HG03045 (cell line): Measurements from ENCODE around the gene PIBF1.
"Not testable (repeated sequence)": the region's sequence is repeated elsewhere in the genome, so short reads cannot be mapped to it uniquely, and the experiment has no call there.

Source experiments
- ATAC-seq: cut with Tn5 transposase; IDR thresholded peaks from one replicate; pipeline ENCODE4 v1.9.1; 2021; ENCODE audit warnings: mild to moderate bottlenecking, moderate library complexity; ENCODE audit not compliant: unreplicated experiment

The PIBF1 gene

DNA sequence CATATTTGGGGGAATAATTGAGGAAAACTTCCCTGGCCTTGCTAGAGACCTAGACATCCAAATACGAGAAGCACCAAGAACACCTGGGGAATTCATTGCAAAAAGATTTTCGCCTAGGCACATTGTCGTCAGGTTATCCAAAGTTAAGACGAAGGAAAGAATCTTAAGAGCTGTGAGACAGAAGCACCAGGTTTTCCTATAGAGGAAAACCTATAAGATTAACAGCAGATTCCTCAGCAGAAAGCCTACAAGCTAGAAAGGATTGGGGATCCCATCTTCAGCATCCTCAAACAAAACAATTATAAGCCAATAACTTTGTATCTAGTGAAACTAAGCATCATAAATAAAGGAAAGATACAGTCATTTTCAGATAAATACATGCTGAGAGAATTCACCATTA lies 114.9 kb downstream of the PIBF1 start:
- ATAC-seq = no peak

DNA sequence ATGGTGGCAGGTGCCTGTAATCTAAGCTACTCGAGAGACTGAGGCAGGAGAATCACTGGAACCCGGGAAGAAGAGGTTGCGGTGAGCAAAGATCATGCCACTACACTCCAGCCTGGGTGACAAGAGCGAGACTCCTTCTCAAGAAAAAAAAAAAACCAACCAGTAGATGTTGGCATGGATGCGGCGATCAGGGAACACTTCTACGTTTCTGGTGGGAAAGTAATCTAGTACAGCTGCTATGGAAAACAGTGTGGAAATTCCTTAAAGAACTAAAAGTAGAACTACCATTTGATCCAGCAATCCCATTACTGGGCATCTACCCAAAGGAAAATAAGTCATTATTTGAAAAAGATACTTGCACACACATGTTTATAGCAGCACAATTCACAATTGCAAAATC lies 119.6 kb downstream of the PIBF1 start:
- ATAC-seq = not testable (repeated sequence)

DNA sequence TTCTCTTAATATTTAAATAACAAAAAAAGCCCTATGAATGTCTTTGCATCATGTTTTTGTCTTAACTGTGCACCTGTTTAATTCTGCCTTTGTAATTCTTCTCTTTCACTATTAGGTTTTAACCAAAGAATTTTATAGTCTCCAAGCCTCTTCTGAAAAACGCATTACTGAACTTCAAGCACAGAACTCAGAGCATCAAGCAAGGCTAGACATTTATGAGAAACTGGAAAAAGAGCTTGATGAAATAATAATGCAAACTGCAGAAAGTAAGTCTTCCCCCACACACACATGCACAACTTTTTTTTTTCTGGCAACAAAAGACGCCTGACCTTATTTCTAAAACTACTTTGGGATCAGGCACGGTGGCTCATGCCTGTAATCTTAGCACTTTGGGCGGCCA lies 126.5 kb downstream of the PIBF1 start:
- no peak for ATAC-seq

DNA sequence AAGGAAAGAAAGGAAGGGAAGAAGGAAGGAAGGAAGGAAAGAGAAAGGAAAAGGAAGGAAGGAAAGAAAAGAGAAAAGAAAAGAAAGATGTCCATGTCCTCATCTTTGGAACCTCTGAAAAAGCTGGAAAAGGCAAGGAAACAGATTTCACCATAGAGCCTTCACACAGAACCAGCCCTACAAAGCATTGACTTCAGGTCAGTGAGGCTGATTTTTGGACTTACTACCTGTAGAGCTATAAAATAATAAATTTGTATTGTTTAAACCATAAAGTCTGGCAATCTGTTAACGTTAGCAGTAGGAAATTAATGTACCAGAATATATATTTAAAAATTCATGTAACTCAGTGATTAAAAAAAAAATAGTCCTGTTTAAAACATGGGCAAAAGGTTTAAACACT lies 130.0 kb downstream of the PIBF1 start:
- no peak for ATAC-seq

DNA sequence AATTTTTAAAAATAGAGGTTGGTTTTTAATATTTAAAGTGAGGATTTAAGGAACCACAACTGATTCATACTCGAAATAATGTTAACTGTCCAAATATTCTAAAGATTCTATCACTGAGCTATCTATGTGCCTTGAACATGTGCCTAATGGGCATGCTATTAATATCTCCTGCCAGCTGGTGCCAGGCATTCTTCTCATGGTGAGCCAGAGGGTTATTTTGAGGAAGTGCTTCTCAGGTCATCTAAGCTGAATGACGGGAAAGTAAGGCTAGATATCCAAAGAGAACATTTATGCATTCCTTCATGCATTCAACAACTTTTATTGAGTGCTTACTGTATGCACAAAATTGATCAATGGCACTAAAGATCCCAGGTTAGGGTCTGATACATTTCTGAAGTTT lies 138.2 kb downstream of the PIBF1 start:
- ATAC-seq = no peak

DNA sequence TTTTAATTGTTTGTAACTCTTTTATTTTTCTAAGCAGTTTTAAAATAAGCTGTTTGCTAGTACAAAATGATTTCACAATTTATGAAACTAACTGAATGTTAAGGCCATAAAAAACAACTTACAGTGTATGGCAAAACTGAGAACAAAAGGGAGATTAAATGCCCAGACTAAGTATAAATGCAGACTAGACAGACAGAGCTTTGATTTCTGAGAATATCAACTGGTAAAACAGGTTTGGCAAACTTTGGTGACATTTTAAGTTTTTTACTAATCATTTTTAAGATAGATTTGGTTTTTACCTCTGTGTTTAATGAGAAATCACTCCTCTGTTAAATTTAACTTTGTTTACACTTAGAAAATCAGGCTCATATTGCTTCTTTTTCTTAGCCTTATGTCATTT lies 149.4 kb downstream of the PIBF1 start:
- no peak for ATAC-seq

DNA sequence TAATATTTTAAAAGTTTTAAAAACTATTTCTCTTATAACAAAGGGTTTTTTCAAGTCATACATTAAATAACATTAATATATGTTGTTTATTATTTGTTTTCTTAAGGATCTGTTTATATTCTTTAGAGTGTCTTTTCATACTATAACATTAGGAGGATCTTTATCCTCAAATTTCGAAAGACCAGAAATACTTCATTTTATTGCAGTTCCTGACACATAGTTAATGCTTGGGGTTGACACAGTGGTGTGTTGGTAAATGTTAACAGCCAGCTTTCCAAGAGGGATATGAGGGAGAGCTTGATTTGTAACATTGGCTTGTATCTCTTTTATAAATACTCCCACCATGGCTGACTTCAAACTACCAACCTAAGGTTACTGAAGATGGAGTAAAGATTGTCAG lies 150.3 kb downstream of the PIBF1 start:
- no peak for ATAC-seq

DNA sequence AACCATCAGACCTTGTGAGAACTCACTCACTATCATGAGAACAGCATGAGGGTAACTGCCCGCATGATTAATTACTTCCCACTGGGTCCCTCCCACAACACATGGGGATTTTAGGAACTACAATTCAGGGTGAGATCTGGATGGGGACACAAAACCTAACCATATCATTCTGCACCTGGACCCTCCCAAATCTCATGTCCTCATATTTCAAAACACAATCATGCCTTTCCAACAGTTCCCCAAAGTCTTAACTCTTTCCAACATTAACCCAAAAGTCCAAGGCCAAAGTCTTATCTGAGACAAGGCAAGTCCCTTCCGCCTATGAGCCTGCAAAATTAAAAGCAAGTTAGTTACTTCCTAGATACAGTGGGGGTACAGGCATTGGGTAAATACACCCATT lies 164.3 kb downstream of the PIBF1 start:
- ATAC-seq = not testable (repeated sequence)

DNA sequence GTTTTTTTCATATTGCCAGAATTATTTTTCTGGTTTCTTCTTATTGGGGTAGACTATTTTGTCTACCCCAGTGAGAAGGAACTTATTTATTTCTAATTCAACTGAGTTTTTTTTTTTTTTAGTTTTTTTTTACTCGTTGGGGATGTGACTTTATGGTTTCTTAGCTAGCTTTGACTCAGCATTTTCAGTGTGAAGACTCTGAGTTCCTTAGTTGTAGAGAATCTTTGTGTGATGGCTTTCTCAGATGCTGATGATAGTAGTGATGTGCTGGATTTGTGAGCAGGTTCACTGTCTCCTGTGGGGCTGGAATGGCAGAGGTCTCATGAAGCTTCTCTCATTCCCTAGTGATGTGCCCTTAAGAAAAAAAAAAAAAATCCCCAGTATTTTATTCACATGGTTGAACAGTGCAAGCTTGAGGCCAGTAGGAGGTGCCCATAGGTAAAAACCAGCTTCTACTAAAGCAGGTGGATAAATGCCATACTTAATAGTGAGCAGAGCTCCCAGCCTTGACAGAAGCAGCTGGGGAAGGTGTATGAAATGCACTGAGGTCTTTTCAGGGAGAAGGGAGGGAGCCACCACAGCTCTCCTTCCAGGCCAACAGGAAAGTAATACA lies 170.7 kb downstream of the PIBF1 start:
- ATAC-seq = no peak

DNA sequence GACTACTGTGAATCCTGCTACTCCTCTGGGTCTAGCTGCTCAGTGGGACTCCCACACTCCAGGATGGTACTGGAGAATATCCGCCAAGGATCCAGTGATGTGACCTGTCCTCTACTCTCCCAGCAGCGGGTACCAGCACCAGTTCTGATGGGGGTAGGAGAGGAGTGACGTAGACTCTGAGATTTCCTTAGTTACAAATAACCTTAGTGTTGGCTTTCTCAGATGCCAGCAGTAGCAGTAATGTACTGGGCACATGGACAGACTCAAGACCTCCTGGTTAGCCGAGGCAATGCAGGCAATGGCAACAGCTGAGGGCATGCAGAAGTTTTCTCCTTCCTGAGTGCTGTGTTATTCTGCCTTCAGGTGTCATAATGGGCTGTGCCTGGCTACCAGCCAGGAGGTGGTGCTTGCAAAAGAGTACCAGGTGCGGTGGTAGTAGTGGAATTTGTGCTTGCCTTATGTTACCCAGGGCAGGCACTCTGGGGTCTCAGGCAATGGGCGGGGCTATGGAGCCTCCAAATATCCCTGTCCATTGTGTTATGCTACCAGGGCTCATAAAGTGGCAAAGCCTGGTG lies 171.5 kb downstream of the PIBF1 start:
- no peak for ATAC-seq

DNA sequence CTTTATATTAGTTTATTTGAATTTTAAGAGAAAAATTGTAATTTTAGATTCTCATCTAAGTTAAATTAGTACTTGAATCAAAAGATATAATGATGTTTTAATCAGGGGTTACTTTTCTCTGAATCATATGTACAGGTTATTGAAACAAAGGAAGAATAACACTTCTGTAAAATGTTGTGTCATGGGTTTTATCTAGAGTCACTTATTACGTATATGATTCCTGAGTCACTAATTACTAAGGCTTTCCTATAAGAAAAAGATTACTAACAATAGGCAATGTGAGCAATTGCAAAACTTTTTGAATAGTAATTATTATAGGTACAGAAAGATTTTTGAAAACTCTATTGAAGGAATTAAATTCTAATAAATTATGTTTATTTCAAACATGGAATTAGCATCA lies 177.7 kb downstream of the PIBF1 start:
- no peak for ATAC-seq

DNA sequence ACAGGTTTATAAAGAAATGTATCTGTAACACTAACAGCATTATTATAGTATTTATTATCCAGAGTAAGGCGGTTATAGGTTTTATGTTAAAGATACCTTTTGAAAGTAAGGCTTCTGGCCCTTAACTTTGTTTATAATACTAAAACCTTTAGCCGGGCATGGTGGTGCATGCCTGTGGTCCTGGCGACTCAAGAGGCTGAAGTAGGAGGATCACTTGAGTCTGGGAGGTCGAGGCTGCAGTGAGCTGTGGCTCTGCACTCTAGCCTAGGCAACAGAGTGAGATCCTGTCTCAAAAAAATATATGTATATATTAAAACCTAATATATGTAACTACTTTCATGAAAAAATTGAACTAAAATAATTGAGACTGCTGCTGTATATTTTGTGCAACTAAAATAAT lies 178.2 kb downstream of the PIBF1 start:
- no peak for ATAC-seq

DNA sequence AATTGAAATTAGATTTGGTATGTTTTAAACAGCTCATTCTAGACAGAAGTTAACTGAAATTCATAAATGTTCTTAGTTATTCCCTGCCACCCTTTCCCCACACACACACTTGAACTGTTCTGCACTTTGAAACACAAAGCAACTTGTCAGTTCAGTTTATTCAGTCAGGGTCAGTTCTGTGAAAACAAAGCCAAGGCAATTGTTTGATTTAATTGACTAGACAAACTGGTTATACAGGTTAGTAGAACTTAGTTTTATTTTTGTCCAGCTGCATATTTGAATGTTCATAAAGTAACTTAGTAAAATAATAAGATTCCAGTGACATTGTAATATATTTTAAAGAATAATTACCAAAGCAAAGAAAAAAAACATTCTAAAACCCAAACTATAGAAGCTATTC lies 178.6 kb downstream of the PIBF1 start:
- ATAC-seq = no peak

DNA sequence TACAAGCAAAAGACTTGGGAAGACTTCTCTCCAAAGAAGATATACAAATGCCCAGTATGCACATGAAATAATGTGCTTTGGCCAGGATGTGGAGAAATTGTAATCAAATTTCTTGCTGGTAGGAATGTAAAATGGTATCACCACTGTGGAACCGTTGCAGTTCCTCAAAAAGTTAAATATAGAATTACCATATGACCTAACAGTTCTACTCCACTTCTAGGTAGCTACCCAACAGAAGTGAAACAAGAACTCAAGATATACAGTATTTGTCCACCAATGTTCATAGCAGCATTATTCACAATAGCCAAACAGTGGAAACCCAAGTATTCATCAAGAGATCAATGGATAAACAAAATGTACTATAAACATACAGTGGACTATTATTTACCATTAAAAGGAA lies 181.8 kb downstream of the PIBF1 start:
- no peak for ATAC-seq

DNA sequence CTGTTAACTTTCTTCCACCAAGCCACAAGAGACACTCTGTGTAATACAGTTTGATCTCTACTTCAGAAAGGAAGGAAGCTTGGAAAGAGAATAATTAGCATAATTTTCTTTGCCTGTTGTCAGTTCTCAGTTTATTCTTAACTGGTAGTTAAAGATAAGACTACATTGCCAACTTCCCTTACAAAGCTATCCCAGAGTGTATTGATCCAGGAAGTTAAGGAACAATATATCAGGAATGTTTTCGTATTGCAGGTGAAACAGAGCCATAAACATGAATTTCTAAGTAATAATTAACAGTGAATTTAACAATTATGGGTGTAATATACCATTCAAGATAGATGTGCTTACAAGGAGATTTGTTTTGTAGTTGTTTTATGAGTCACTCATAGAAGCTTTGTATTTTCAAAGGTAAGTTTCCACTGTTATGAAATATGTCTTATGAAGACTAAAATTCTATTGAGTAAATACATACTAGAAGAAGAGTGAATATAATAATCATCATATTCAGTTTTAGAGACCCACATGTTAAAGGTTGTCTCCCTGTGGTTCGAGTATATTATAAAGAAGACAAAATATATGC lies 188.5 kb downstream of the PIBF1 start:
- ATAC-seq = no peak

DNA sequence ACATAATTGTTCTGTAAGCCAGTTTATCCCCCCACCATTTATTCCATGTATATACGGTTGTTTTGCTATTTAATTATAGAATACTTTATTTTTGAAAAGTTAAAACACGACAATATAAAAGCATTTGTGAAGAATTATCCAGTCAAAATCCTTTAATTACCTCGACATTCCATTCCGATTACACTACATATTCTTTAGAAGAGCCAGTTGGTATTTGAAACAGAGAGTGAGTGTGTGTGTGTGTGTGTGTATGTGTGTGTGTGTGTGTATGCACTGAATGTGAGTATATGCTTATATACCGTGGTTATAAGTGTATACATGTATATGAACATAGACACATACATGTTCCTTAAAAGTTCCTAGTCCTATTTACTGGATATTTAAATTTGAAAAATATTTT lies 189.0 kb downstream of the PIBF1 start:
- ATAC-seq = no peak

DNA sequence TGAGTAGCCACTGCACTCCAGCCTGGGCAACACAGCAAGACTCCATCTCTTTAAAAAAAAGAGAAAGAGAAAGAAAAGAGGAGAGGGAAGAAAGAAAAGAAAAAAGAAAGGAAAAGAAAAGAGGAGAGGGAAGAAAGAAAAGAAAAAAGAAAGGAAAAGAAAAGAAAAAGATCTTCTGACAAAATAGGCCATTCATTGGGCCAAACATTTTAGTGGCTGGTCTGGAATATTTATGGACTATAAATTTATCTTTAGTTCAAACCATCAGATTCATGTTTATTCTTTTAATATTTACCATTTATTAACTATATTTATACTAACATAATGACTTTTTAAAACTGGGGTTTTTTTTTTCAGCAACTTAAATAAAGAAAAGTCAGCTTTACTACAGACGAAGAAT lies 191.3 kb downstream of the PIBF1 start:
- ATAC-seq = no peak

DNA sequence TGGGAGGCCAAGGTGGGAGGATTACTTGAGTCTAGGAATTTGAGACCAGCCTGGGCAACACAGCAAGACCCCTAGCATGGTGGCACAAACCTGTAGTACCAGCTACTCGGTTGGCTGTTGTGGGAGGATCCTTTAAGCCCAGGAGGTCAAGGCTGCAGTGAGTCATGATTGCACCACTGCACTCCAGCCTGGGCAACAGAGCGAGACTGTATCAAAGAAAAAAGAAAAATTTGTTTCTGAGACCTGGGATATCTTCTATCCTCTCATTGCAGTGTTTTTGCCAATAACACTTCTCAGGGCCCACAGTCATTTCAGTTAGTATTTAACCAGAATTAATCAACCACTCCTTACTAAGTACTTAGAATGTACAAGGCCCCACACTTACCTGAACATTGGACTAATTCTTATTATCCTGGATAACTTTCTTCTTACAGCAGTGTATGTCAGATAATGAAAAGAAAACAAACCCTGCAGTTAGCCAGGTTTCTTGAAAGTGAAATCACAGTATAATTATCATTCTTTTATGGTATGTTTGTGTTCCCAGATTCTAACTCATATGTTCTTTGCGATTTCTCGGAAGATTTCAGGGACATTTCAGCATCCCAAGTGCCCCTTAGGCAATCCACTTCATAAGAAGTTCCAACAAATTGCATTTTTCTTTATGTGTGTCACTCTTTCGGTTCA lies 201.3 kb downstream of the PIBF1 start:
- ATAC-seq = no peak

DNA sequence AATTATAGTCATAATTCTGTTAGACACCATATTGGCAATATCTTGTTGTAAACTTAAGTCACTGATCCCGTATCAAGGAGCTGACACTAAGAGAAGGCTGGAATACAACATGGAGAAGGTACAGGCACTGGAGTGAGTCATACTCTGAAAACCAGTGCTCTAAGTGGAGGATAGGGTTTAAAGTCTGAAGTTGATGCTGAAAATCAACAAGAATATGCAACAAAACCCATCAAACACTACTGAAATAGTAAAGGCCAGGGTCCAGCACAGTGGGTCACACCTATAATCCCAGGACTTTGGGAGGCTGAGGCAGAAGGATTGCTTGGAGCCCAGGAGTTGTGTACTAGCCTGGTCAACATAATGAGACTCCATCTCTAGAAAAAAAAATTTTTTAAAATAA lies 203.7 kb downstream of the PIBF1 start:
- ATAC-seq = no peak

DNA sequence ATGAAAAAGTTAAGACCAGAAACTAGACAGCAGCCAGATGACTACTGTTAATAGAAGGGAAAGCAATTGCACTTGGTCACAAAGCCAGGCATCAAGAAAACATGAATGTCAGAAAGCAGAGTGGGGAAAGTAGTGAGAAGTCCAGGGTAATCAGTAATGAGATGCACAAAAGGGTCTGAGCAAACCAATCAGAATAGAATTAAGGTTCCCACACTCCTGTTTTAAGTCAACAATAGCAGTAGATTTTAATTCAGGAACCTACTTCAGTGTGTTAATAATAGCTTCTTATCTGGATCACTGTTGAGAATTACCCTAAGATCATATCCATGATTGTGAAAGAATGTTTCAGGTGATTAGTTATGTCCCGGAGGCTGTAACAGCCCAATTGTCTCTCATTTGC lies 204.3 kb downstream of the PIBF1 start:
- ATAC-seq = no peak

DNA sequence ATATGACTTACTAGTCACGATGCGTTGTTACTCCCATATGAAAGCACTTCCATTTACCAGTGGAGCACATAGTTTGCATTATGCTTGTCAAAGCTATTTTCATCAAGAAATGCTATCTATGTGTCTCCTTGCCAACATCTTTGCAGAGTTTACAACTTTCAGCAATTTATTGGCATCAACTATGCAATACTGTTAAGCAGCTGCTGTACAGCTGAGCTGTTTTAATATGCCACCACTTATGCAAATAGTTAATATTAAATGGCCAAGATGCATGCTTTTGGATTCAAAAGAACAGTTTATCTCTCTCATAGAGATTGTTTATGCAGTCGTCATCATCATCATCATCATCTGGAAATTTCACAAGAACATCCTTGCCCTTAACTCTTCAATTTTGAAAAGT lies 209.0 kb downstream of the PIBF1 start:
- ATAC-seq = no peak

DNA sequence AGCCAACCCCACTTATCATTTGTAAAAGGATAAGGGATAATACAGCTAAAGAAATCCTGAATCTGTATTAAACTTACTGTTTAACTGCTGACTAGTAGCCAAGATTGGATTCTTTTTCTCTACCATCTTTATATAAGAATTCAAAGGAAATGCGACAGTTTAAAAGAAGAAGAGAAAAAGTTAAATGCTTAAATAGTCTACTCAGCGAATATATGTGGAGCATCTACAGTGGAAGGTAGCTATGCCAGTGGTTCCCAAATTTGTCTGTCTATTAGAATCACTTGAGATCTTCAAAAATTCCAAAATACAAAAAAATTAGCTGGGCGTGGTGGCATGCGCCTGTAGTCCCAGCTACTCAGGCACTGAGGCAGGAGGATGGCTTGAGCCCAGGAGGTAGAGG lies 216.1 kb downstream of the PIBF1 start:
- ATAC-seq = no peak
